Fibroblast of mammary gland (primary cell): Measurements from ENCODE around the gene MIDN.

Experiments
- DNase-seq: peaks from one replicate; pipeline ENCODE4 v3.0.0-alpha.2; 2010; ENCODE audit warnings: low read depth
- H3K4me3 ChIP-seq: 2 replicates; pipeline ENCODE4 v1.5.1; 2011; ENCODE audit warnings: low read depth, mild to moderate bottlenecking, low read length, moderate library complexity; ENCODE audit not compliant: control insufficient read depth
- TF ChIP-seq, protein P1 (sequence below): conservative IDR thresholded peaks from 2 replicates; pipeline ENCODE4 v1.5.1; 2011; ENCODE audit warnings: low read depth, low read length, inconsistent platforms; ENCODE audit not compliant: control insufficient read depth, insufficient read depth

MIDN gene

DNA sequence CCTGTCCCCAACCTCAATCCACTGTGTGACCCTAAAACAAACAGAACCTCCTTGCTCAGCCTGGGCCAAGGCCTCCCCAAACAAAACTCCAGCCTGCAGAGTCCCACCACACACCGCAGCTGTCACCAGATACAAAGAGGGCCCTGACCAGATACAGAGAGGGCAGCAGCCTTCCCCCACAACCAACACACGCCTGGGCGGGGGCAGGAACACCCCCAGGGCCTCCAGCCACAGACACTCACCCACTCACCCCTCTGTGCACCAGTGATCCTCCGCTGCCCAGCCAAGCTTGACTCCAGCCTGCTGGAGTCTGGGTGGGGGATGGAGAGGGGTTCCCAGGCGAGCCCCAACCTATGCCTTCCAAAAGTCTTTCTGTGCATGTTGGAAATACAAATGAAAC, 14.8 kb downstream of the MIDN start:
- no peak overlapping the region for H3K4me3 ChIP-seq
- DNase-seq, result no peak
- TF ChIP-seq, protein P1, sequence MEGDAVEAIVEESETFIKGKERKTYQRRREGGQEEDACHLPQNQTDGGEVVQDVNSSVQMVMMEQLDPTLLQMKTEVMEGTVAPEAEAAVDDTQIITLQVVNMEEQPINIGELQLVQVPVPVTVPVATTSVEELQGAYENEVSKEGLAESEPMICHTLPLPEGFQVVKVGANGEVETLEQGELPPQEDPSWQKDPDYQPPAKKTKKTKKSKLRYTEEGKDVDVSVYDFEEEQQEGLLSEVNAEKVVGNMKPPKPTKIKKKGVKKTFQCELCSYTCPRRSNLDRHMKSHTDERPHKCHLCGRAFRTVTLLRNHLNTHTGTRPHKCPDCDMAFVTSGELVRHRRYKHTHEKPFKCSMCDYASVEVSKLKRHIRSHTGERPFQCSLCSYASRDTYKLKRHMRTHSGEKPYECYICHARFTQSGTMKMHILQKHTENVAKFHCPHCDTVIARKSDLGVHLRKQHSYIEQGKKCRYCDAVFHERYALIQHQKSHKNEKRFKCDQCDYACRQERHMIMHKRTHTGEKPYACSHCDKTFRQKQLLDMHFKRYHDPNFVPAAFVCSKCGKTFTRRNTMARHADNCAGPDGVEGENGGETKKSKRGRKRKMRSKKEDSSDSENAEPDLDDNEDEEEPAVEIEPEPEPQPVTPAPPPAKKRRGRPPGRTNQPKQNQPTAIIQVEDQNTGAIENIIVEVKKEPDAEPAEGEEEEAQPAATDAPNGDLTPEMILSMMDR, result no peak

DNA sequence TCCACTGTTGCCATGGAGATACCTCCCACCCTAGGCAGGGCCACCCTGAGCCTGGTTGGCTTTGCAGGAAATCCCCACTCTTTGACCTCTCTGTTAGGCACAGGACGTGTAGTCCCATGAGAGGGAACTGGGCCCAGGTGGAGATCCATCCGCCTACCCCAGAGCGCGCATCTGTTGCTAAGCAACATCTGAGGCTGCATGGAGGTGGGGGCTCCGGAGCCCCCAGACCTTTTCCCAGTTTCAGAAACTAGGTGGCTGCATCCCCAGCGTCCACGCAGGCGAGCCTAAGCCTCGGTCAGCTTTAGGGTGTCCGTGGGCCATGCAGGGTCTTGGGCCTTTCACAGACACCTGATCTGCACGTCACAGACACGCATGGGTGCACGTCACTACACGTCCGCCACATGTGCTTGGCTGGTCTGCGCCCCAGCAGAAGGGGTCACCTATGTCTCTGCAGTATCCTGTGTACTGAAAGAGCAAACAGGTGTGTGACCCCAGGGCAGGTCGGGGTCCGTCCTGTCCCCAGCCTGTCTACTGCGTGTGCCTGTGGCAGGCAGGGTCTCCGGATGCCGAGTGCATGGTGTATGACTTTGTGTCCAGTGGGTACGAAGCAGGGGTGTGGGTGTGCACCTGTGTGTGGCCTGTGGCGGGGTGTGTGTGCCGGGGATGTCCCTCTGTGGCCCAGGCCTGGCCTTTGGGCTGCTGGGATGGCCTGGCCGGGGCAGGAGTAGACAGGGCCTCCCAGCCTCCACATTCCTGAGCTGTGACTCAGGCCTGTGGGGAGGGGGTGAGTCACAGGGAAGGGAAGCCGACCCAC, 16.6 kb downstream of the MIDN start:
- DNase-seq, result peak; percentile 94
- H3K4me3 ChIP-seq, result no peak overlapping the region
- TF ChIP-seq, protein P1, result no peak

DNA sequence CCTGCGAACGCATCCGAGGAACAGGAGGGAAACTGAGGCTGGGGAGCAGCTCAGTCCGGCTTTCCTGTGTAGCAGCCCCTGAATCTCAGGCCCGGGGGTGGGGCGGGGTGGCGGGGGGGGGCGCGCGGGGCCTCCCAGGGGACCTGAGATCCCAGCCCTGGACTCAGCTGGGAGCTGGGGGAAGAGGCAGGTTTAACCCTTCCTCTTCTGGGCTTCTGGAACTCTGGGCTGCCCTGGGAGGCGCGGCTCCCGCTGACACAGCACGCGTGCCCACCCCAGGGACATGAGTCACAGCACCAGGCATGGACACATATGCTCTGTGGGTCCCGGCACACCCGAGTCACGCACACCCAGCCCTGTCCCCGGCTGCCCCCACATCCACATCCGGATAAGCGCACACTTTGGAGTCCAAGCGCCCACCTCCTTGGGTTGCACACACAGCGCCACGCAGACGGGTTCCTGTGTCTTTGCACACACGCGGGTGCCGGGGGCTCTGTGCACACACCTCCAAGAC, 17.3 kb downstream of the MIDN start:
- H3K4me3 ChIP-seq, result peak overlapping the region; percentile 27
- TF ChIP-seq, protein P1, result no peak
- peak; percentile 93 for DNase-seq

DNA sequence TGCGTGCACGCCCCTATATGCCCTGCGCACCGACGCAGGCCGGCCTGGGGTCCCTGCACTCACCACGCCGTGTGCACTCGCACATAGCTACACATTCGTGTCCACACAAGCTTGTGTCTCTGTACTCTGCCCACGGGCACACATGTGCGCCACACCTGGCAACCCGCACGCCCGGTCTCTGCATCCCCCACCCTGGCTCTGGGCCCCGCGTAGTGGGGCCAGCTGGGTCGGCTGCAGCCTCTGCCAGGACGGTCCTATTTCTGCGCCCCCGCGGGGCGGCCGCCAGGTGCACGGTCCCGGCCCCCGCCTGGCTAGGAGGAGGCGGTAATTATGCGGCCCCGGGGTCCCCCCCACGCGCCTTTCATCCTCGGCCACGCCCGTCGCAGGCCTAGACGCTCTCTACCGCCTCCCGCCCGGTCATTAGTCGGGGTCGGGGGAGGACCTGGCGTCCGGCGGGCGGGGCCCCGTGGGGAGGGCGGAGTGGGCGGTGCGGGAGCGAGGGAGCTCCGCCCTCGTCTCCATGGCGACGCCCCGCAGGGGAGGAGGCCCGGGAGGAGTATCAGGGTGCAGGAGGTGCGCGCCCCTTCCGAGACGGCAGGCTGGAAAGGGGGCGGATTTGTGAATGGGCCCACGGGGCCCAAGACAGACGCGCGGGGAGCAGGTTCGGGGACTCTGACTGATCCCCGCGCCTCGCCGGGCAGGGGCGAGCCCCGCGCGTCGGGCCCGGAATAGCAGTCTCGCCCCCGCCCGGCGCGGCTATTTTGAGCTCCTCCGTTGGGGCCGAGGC, 17.9 kb downstream of the MIDN start:
- peak; percentile 87 for DNase-seq
- TF ChIP-seq, protein P1, result no peak
- peak overlapping the region; percentile 31 for H3K4me3 ChIP-seq

DNA sequence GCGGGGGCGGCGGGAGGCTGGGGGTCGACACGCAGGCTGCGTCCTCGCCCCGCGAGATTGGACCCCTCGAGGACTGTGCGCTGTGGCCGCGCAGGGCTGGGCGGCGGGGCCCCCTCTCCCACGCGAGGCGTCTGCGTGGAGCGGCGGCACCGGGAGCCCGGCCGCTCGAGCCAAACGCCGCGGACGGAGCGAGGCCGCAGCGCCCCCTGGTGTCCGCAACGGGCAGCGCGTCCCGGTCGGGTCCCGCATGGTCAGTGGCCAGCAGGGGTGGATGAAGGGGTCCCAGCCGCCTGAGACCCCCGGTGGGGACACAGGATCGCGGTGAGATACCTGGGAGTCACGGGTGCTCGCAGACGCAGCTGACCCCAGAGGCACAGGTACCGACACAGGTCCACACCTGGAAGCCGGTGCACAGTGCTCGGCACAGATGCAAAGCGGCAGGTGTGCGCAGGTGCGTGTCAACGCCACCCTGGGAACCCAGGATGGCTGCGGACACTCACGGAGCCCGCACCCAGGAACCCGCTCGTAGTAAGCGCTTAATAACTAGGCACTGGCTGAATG, 18.6 kb downstream of the MIDN start:
- peak overlapping the region; percentile 37 for H3K4me3 ChIP-seq
- TF ChIP-seq, protein P1, result peak; percentile 48
- DNase-seq, result no peak

DNA sequence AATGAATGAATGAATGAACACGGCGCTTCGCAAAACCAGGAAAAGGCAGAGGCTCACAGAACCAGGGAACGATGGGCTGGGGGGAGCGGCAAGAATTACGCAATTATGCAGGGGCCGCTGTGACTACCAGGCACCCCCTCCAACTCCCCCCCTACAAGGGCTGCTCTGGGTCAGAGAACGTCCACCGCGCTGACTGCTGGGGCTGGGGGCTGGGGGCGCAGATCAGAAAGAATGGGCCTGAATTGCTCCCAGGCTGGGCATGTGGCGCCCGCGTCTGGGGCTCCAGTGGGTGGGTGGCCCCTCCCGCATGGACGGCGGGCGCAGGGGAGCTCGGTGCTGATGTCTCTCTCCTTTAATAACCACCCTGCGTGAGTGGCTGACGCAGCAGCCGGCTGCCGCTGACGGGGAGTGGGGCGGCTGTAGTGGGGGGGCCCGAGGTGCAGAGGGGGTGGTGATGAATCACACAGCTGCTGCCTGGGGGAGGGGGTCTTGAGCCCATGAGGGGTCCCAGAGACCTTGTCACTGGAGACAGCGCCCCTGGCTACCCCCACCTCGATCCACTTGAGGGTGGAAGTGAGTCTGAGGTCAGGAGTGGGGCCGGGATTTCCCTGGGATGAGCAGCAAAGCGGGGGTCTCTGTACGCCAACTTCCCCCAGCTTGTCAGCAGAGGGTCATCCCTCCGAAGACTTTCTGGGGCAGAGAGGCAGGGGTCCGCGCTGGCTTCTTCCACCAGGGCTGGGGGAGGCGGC, 19.3 kb downstream of the MIDN start:
- H3K4me3 ChIP-seq, result peak overlapping the region; percentile 37
- peak; percentile 53 for DNase-seq
- TF ChIP-seq, protein P1, result no peak
